GM12865 (cell line): ENCODE results near the gene PRRC2B.
A peak's percentile ranks its signal among the peaks of the same experiment; 100 is the strongest.

Source experiments
- DNase-seq: peaks from one replicate; pipeline ENCODE4 v3.0.0; 2010; ENCODE audit warnings: low read depth
- H3K4me3 ChIP-seq: 2 replicates; pipeline ENCODE4 v1.5.1; 2011; ENCODE audit warnings: mild to moderate bottlenecking, low read depth, low read length, control low read depth
- CTCF ChIP-seq: IDR thresholded peaks from 2 replicates; pipeline ENCODE4 v1.5.1; 2011; ENCODE audit warnings: low read length, control low read depth, low read depth, inconsistent platforms; ENCODE audit not compliant: insufficient read depth; ENCODE audit errors: missing control alignments

PRRC2B gene

GRCh38 chr9:131410044-131410491 is 16.2 kb downstream of the PRRC2B start:
- TF ChIP-seq CTCF, result no peak
- no peak overlapping the region for H3K4me3 ChIP-seq
- DNase-seq, result peak; percentile 25

DNA sequence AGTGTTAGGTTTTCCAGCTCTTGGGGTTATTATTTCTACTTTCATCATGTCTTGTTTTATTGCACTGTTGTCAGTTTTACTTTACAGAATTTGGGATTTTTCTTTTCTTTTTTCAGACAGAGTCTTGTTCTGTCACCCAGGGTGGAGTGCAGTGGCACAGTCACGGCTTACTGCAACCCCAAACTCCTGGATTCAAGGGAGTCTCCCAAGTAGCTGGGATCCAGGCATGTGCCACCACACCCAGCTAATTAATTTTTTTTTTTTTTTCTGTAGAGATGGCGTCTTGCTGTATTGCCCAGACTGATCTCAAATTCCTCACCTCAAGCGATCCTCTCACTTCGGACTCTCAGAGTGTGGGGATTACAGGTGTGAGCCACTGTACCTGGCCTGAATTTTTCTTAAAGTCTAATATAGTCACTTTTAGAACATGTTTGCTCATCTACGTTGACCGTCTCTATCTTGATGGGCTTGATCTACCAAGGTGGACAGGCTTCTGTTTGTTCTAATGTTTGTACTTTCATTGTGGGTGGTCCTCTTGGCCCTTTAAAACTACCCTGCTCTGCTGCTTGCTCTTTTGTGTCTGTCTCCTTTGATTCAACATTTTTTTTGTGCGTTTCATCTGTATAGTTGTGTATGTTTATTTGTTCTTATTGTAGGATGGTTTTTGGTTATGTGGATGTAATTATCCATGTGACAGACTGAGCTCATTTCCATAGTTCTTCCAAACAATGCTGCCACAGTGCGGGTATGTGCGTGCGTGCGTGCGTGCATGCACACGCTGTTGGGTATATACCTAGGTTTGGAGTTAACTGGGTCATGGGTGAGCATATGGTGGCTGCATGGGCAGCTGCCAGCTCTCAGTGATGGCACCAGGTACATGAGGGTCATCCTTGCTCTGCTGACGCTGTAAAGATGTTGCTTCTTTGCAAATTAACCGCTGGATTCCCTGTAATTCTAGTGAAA is 18.1 kb downstream of the PRRC2B start:
- H3K4me3 ChIP-seq, result no peak overlapping the region
- TF ChIP-seq CTCF, result no peak
- DNase-seq, result no peak

DNA sequence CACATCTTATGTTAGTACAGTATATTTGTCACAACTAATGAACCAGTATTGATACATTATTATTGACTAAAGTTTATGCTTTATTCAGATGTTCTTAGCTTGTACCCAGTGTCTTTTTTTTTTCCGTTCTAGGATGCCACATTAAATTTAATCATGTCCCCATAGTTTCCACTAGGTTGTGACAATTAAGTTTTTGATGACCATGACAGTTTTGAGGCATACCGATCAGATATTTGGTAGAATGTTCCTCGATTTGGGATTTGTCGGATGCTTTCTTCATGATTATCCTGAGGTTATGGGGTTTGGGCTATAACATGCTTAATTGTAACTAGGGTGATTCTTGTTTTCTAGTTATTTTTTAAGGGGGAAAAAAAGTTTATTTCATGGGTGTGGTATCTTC is 22.6 kb downstream of the PRRC2B start:
- H3K4me3 ChIP-seq, result no peak overlapping the region
- TF ChIP-seq CTCF, result no peak
- no peak for DNase-seq

DNA sequence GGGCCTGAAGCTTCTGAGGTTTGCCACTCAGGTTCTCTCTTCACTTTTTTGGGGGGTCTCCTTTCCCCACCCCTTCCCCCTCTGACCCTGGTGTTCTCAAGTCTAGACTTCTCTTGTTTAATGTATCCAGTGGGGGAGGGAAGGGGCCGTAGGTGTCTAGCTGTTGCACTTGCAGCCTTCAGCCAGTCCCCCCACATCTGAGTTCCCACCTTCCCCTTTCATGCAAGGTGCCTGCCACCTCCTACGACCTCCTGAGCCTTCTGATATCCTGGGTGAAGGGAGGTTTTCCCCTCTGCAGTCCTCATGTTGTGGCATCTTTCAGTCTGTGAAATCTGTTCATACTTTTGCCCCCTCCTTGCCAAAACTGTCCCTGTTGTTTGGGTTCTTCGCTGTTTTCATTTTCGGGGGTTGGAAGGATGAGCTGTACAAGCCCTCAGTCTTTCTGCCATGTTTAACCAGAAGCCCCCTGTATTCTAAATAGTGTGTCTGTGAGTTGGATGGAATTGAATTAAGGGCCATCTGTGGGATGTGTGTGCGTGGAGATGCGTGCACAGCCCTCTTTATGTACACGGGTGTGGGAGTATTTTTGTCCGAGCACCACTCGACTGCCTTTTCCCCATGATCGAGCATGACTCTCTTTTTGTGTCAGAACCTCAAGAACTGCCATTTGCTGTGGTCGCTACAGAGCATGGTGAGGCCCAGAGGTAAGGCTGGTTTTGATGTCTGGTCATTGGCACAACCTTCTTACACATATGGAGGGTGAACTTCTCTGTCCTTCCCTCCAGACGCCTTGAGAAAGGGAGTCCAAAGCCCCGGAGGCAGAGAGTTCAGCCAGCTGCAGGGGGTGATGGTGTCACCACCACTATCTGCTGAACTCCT is 23.6 kb downstream of the PRRC2B start:
- no peak for TF ChIP-seq CTCF
- peak overlapping the region; percentile 26 for H3K4me3 ChIP-seq
- peak; percentile 59 for DNase-seq

DNA sequence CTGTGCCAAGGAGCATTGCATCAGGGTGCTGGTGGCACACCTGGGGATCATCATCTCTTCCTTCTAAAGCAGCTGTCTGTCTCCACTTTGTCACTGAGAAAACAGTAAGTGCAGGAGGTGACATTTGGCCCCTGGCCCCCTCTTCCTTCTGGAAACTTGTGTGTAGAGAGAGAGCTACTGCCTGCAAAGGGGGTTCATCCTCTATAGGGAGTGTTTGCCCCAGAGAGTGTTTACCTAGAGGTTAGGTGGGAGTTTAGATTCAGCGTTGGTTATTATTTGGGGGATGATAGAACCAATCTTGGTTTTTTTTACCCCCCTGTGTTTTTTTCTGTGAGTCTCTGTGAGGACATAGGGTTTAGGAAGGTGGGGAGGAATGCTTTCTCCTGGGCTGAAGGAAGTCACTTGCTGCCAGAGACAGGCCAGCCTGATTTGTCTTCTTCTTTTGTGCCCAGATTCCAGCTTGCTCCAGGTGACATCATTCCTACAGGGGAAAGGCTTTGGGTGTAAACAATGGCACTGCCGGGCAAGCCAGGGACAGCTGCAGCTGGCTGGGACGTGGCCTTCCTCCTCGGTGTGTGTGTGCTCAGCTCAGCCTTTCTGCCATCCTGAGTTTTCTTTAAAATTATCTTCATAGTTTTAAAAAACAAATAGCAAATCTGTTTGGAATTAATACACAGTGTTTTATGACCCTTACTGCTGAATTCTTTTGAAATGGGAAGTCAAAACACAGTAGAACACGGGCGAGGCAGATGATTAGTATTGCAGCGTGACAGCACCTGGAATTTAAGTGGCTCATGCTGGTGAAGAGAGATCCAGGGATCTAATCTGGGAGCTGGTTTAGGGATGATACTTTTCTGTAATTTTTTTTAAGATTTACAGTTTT is 24.5 kb downstream of the PRRC2B start:
- TF ChIP-seq CTCF, result no peak
- no peak for DNase-seq
- H3K4me3 ChIP-seq, result no peak overlapping the region

DNA sequence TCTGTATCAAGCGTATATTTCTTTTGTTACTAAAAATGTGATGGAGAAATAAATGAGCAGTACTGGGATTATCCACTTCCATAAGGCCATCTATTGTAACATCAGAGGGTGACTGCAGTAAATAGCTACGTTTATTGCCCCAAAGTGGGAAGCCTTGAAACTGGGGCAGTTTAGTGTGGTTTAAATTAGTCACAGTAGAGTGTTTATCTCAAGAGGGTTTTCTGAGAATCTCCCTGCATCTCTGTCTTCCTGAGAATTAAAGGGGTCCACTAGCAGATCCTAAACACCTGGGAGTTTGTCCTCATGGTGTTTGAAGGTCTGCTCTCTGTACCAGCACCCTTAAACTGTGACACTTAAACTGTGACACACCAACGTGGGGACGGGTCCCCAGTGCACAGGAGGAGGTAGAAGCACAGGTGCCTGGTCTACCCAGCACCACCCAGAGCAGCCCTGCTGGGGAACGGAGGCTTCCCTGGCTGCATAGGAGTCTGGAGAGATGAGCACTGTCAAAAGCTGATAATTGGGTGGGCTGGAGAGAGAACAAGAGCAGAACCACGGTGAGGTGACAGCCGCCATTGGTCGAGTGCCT is 25.2 kb downstream of the PRRC2B start:
- H3K4me3 ChIP-seq, result no peak overlapping the region
- no peak for TF ChIP-seq CTCF
- DNase-seq, result no peak
